Thyroid gland (tissue), 4 donors: ENCODE measurements around the gene NFAM1.

Experiments used
- CTCF ChIP-seq, 6 experiments: fragments of 200-600 bp in 3 of 6; fragments of 450-650 bp in 3 of 6; sonication (generic) in 3 of 6; IDR thresholded peaks; one replicate each; pipeline ENCODE4 v1.5.1; 2016 to 2019; ENCODE audit warnings: antibody characterized with exemption in 6 of 6, mild to moderate bottlenecking in 2 of 6, inconsistent platforms in 1 of 6, moderate library complexity in 1 of 6
- POLR2A ChIP-seq, 2 donors: fragments of 450-650 bp; IDR thresholded peaks; one replicate each; pipeline ENCODE4 v1.6.1; 2017; ENCODE audit warnings: antibody characterized with exemption in 2 of 2, mild to moderate bottlenecking in 2 of 2, moderate library complexity in 1 of 2

DNA sequence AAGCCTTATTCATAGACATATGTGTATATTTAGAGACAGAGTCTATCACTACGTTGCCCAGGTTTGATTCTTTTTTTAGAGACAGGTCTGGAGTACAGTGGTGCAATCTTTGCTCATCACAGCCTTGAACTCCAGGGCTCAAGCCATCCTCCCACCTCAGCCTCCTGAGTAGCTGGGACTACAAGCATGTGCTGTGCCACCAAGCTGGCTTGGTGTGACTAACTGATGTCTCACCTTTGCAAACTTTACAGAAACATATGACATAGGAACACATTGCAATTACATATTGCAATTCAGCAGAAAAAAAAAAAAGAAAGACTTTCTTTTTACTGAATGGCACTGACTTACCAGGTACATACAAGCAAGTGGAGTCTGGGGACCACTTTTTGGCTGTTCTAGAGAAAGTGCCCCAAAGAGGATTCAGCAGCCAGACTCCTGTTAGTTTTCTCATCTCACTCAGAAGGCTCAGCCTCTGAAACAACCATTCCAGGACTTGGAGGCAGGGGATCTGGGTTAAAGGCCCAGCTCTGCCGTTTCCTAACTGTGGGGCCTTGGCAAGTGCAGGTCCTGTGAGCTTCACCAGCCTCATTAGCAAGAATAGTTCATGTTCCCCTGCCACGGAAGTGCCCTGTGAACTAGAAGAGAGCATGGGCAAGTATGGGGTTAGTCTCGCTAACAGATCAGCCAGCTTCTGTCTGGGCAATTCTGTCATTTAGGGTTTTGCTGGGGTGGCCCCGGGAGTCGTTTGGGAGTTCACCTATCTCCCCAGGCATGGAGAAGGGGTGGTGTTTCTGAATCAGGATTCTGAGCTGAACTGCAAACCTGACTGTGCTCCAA lies 11.3 kb upstream of the NFAM1 start:
- no peak for TF ChIP-seq CTCF (IDR thresholded peaks at IDR 0.05)
- TF ChIP-seq POLR2A (IDR thresholded peaks at IDR 0.05) = no peak
